ENCODE measurements around the gene NRDC. TPM values are rescaled to one million over a fixed set of nuclear protein-coding genes. Genes with fewer than 3 reads are reported as not detected.

Gene NRDC
- total RNA-seq, 1 donor from 2014 or later: 141 TPM

- Mint-ChIP-seq H3K4me1 (peaks cover 37% of the 10 kb centered on the region), H3K27me3 (ENCODE audit: insufficient read depth, low read depth) (peaks cover 39% of the 10 kb centered on the region), H3K27ac (peak overlapping the region; percentile 90), H3K4me3 (peak overlapping the region; percentile 59), H3K9me3 (peaks cover 6% of the 10 kb centered on the region), H3K36me3 (peaks cover 10% of the 10 kb centered on the region)
- DNase-seq (ENCODE audit: low spot score): peak; percentile 15
- H3F3A ChIP-seq (ENCODE audit: low read depth): peaks cover 23% of the 10 kb centered on the region
- no peaks in the 10 kb centered on the region for H3K36me3 ChIP-seq
- no peaks in the 10 kb centered on the region for H3K79me2 ChIP-seq (ENCODE audit: low read depth)
- H4K20me1 ChIP-seq (ENCODE audit: low read depth): no peaks in the 10 kb centered on the region
- peak overlapping the region; percentile 57 for H3K27ac ChIP-seq
- TF ChIP-seq EZH2 (IDR thresholded peaks at IDR 0.05) (no peak), CTCF (IDR thresholded peaks at IDR 0.05) (no peak), EZH2phosphoT487 (IDR thresholded peaks at IDR 0.05) (no peak)
- H3K9ac ChIP-seq: no peak overlapping the region
- no peak overlapping the region for H3K4me3 ChIP-seq
- H3K9me3 ChIP-seq (ENCODE audit: low read depth): no peaks in the 10 kb centered on the region
- H3K4me1 ChIP-seq: peaks cover 39% of the 10 kb centered on the region
- no peak overlapping the region for H2AFZ ChIP-seq (replicated peaks)
- no peaks in the 10 kb centered on the region for H3K27me3 ChIP-seq
- H3K4me2 ChIP-seq: peak overlapping the region; percentile 40
These were observed 41.2 kb upstream of the NRDC start for GRCh38 chr1:51919684-51920083.

- H3K9ac ChIP-seq: no peak overlapping the region
- H3K4me1 ChIP-seq: peaks cover 36% of the 10 kb centered on the region
These were observed 38.3 kb upstream of the NRDC start for GRCh38 chr1:51916587-51917405.

GRCh38 chr1:51915951-51916350 lies 37.4 kb upstream of the NRDC start:
- Histone ChIP-seq H3K4me3 (no peak overlapping the region), H3K4me2 (no peak overlapping the region), H3K36me3 (no peaks in the 10 kb centered on the region)

More at GRCh38 chr1:51916587-51917405, 38.3 kb upstream of the NRDC start:
- DNase-seq (ENCODE audit: low spot score): no peak
- Histone ChIP-seq H3F3A (ENCODE audit: low read depth) (peaks cover 23% of the 10 kb centered on the region), H3K4me2 (no peak overlapping the region), H3K36me3 (no peaks in the 10 kb centered on the region), H3K27me3 (no peaks in the 10 kb centered on the region), H2AFZ (replicated peaks) (no peak overlapping the region), H3K79me2 (ENCODE audit: low read depth) (no peaks in the 10 kb centered on the region), H3K9me3 (ENCODE audit: low read depth) (no peaks in the 10 kb centered on the region), H3K27ac (no peak overlapping the region), H4K20me1 (ENCODE audit: low read depth) (no peaks in the 10 kb centered on the region), H3K4me3 (no peak overlapping the region)
- Mint-ChIP-seq H3K4me3 (no peak overlapping the region), H3K4me1 (peaks cover 31% of the 10 kb centered on the region), H3K9me3 (peaks cover 6% of the 10 kb centered on the region), H3K27ac (no peak overlapping the region), H3K36me3 (peaks cover 15% of the 10 kb centered on the region), H3K27me3 (ENCODE audit: insufficient read depth, low read depth) (peaks cover 47% of the 10 kb centered on the region)
- TF ChIP-seq EZH2 (IDR thresholded peaks at IDR 0.05): no peak

More at GRCh38 chr1:51915951-51916350, 37.4 kb upstream of the NRDC start:
- no peak for DNase-seq (ENCODE audit: low spot score)
- Histone ChIP-seq H4K20me1 (ENCODE audit: low read depth) (no peaks in the 10 kb centered on the region), H3K9ac (no peak overlapping the region), H3K27me3 (no peaks in the 10 kb centered on the region), H3K79me2 (ENCODE audit: low read depth) (no peaks in the 10 kb centered on the region), H3K27ac (no peak overlapping the region), H3K4me1 (peaks cover 31% of the 10 kb centered on the region), H3F3A (ENCODE audit: low read depth) (peaks cover 31% of the 10 kb centered on the region), H2AFZ (replicated peaks) (no peak overlapping the region), H3K9me3 (ENCODE audit: low read depth) (no peaks in the 10 kb centered on the region)
- Mint-ChIP-seq H3K36me3 (peaks cover 15% of the 10 kb centered on the region), H3K4me3 (no peak overlapping the region), H3K4me1 (peaks cover 23% of the 10 kb centered on the region), H3K27me3 (ENCODE audit: insufficient read depth, low read depth) (peaks cover 42% of the 10 kb centered on the region), H3K27ac (no peak overlapping the region), H3K9me3 (peaks cover 6% of the 10 kb centered on the region)
- TF ChIP-seq EZH2phosphoT487 (IDR thresholded peaks at IDR 0.05) (no peak), CTCF (IDR thresholded peaks at IDR 0.05) (no peak), EZH2 (IDR thresholded peaks at IDR 0.05) (no peak)
